Stimulated activated CD4-positive, alpha-beta T cell treated with anti-CD3 and anti-CD28 coated beads, Interleukin-15, amount 100 ng/mL, for 48 hours (primary cell): ENCODE data around the gene PROK2.

Experiments used
- DNase-seq, 2 donors: peaks; one replicate each; pipeline ENCODE4 v3.0.0-alpha.2; 2020; ENCODE audit warnings: low read depth in 2 of 2

PROK2 gene, protein sequence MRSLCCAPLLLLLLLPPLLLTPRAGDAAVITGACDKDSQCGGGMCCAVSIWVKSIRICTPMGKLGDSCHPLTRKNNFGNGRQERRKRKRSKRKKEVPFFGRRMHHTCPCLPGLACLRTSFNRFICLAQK

DNA sequence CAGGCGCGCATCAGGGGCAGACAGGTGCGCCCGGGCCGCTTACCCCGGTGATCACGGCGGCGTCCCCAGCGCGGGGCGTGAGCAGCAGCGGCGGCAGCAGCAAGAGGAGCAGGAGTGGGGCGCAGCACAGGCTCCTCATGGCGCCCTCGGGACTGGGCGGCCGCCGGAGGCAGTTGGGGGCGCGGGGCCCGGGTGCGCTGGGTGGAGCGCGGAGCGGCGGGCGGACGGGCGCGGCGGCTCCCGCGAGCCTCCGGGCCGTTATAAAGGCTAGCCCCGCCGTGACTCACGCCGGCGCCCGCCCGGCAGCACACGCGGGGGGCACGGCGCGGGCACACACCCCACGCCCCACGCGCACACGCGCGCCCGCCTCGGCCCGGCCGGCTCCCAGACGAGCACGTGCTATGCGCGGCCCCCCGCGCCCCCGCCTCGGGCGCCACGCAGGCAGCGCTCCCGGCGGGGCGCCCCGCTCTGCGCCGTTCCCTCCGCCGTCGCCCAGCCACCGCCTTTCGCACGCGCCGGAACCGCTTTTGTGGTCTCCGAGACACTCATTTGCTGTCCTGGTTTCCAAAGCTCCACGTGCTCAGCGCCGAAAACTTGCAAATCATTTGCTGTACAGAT, at the start of gene PROK2:
Gene PROK2 (minus strand): TSS at position 235 of the 618 bp plus-strand sequence. CDS start 96 bp downstream, at position 139.
- DNase-seq: peak; percentile 4 to 16

DNA sequence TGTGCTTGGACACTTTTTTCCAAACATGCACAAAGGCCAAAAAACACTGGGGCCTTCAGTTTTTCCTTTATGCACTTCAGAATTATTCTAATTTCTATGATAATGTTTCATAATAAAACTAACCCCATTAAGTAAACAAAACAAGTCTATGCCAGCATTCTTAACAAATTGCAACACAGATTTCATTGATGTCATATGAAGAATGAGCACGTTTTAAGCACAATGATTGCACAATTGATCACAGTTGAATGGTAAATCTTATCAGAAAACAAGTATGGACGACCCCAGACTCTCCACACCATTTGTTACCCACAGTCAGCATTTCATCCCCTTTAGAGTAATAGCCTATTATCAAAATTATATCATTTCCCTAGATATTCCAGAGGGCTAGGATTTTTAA, 46.7 kb upstream of the PROK2 start:
- no peak for DNase-seq

DNA sequence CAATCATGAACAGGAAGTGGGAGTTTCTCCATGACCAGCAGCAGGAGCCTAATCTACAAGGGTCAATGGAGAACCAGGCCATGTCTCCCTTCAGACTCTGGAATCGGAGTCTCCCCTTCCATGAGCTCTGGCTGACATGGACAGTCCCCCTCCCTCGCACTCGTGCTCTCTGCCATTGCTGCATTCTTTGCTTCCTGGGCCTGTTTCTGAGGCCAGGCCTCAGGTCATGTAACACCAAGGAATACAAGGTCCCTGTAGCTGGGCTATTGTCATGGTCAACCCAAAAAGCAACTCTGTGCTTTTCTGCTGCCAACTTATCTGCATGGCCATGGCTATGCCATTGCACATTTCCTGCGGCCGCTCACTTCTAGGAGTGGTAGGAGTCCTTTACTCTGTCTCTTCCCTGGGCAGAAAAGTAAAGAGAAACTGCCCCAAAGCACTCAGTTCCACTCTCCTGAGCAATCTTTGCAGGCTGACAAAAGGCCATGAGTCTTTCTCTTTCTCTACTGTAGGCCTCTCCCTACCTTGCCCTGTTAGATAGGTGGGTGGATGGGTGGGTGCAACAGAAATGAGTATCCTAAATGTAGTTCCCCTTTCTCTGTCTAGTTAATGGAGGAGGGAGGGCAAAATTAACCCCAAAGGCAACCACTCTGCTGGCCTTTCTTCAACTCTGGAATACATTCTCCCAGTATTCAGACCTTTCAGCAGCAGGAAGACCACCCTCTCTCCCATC, 40.8 kb upstream of the PROK2 start:
- no peak for DNase-seq

DNA sequence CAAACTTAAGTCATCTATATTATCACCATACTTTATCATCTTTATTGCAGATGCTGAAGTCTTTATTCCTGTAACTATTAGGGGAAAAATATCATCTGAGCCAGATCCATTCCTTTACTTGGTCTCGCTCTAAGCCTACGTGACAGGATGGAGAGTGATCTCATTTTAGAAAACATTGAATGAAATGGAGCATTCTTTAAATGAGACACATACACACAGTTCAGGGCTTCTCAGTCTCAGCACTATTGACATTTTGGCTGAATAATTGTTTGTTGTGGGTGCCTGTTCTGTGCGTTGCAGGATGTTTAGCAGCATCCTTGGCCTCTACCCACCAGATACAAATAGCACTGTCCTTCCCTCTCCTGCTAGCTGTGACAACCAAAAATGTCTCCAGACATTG, 36.2 kb upstream of the PROK2 start:
- DNase-seq: no peak

DNA sequence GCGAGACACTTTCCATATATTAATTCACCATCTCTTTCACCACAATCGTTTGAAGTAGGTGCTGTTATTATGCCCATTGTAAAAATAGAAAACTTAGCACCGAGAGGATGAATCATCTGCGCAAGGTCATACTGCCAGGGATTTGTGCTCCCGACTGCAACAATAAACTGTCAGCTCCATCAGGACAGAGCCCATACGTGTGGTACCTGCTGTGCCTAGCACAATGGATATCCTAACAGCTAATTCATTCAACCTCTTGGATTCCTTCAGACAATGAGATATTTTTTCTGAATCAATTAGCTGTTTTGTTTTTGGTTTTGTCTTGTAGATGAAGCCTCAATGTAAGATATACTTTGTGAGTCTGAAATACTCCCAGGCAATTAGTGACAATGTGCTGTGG, 32.3 kb upstream of the PROK2 start:
- DNase-seq: no peak

DNA sequence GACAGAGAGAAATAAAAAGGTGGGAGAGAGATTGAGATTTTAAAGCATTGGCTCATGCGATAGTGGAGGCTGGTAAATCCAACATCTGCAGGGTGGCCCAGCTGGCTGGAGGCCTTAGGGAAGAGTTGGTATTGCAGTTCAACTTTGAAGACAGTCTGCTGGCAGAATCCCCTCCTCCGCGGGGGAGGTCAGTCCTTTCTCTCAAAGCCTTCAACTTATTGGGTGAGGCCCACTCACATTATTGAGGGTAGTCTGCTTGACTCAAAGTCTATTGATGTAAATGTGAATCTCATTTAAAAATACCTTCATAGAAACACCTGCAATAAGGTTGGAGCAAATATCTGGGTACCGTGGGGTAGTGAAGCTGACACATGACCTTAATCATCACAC, 31.8 kb upstream of the PROK2 start:
- no peak for DNase-seq

DNA sequence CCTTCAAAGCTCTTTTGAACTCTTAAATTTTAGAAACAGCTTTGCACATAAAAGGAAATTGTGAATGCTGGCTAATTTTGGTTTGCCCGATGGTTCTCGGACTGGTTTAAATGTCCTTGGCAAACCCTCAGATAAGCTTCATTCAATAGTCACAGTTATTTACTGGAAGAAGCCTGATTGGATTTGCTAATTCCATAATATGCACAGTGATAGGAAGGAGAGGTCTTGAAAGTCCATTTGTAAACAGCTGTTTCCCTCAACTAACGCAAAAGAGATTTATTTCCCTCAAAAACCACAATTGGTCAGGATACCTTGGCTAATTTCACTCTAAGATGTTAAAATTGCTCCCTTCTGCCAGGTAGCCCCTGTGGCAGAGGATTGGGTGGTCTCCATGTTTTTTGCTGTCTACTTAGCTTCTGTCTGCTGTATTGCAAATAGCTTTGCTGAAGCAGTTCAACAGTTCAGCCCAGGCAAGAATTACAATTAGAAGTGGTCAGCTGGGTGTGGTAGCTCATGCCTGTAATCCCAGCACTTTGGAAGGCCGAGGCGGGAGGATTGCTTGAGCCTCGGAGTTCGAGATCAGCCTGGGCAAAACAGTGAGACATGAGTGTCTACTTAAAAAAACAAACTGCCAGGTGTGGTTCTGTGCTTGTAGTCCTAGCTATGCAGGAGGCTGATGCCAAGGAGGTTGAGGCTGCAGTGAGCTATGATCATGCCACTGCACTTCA, 30.6 kb upstream of the PROK2 start:
- no peak for DNase-seq

DNA sequence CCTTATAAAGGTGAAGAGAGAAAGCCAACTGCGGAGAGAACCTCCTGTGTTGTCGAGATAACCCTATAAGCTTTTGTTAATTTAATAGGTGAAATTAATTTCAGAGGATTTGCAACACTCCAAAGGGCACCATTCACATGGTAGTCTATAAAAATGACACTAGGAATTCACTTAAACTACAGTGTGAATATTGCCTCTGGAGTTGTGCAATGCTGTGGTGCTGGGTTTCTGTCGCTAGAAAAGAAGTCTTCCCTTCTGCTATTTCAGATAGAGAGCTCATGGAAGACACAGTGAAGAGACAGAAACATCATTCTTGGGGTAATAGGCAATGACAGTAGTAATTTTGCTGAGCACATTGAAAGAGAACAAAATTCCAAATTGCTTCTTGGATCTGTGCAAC, 28.8 kb upstream of the PROK2 start:
- DNase-seq: no peak

DNA sequence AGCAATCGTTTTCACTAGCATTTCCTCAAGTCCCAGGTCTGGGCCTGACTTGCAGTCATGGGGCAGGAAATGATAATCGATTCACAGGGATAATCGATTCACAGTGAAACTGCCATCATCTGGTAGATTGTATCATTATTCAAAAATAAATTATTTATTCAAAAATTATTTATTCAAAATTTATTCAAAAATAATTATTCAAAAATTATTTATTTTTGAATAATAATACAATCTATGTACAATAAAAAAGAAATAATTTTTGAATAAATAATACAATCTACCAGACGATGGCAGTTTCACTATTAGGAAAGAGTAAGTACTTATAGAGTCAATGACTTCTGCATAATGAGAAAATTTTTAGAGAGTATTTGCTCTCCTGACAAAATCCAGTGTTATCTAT, 28.1 kb upstream of the PROK2 start:
- DNase-seq: no peak

DNA sequence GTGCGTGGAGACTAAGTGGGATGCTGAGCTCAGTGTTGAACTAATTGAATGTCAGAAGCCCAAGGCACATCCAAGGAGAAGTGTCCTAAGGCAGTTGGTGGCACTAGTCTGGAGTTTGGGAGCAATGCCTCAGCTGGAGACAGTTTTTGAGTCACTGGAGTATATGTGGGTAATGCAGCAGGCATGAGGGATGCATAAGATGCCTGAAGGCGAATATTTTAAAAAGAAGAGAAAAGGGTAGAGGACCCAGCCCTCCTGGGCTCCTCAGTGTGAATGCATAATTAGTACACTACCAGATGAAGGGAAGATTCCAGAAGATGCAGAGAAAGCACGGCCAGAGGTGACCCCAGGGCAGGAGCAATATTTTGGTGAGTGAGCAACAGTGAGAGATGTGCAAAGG, 25.1 kb upstream of the PROK2 start:
- no peak for DNase-seq

DNA sequence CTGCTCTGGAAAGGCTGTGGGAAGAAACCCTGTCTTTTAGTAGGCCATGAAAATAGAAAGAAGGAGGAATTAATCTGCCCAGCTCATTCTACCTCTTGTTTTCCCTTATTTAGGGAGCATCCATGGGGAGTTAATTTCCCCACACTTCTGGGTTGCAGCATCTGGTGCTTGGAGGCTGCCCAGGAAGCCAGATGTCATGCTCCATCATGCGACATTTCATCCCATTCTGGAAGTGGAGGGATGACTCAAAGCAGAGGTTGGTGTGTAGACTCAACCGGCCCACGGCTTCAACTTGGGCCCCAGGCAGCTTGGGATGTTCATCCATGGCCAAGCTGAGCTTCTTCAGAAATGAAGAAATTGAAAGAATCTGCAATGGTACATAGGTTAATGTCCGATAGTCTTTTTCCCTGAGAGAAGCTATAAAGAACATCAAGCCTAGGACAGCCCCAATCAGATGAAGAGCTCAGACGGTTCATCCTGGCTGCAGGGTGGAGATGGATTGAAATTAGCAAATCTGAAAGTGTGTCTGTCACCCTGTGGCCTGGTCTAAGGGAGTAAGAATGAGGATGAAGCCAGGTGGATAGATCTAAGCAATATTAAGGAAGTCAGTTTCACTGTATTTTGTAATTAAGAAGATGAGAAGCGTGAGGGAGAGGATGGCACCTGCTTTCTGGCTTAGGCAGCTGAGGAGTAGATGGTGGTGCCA, 24.5 kb upstream of the PROK2 start:
- no peak for DNase-seq

DNA sequence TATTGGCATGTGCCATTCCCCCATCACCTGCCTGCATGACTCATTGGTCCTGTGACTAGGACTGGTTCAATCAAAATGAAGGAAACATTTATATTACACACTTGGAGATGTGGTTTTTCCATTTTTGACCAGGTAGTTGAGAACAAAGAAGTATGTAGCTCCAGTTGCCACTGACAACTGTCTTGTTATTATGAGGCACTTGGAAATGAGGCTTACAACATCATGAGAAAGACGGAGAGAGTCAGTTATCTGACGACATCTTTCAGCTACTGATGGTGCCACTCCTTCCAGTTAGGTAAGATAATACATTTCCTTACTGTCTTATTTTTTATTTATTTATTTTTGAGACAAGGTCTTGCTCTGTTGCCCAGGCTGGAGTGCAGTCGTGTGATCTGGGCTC, 21.8 kb upstream of the PROK2 start:
- DNase-seq: no peak

DNA sequence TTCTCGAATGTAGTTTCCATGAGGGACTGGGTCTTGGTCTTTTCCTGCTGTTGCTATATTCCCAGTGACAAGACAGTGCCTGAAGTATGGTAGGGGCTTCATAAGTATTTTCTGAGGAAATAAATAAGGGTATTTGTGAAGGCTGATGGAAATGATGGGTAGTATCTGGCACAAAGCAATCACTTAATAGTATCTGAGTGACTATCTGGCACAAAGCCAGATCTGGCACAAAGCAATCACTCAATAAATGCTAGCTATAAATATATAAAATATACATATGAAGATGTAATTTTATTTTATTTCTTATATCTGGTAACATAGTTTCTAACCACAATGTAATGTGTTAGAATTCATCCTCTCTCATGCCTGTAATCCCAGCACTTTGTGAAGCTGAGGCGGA, 20.7 kb upstream of the PROK2 start:
- DNase-seq: no peak

DNA sequence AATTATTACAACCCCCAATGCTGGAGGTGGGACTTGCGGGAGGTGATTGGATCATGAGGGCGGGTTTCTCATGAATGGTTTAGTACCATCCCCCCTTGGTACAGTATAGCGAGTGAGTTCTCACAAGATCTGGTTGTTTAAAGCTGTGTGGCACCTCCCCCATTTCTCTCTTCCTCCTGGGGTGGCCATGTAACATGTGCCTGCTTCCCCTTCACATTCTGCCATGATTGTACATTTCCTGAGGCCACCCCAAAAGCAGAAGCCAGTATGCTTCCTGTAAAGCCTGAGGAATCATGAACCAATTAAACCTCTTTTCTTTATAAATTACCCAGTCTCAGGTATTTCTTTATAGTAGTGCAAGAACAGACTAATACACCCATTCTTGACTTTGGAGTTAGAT, 20.3 kb upstream of the PROK2 start:
- DNase-seq: no peak

DNA sequence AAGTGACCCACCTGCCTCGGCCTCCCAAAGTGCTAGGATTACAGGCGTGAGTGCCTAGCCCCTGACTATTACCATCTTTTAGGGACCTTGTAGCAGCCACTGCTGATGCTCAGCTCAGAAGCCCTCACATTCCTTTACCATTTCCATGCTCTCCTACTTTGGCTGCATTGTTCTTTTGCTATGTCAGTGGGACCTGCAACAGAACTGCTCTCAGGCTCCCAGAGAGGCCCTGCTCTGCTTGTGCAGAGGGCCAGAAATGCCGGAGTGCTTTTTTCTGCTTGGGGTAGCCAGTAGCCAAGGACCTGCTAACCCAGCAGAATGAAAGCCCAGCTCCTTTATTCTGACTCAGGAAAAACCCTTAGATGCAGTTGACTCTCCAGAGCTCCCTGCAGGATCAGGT, 18.3 kb upstream of the PROK2 start:
- DNase-seq: no peak

DNA sequence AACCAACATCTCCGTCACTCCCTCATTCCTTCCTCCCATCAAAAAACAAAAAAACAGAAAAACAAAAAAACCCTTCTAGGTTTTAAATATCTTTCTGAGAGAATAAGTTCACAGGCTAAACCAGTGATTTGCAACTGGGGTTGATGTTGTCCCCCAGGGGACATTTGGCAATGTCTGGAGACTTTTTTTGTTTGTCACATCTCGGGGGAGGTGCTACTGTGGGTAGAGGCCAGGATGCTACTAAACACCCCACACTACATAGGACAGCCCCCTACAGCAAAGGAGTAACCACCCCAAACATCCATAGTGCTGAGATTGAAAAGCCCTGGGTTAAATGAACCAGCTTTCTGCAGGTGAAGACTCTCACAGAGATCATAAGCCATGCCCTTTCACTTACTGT, 17.0 kb upstream of the PROK2 start:
- DNase-seq: no peak

DNA sequence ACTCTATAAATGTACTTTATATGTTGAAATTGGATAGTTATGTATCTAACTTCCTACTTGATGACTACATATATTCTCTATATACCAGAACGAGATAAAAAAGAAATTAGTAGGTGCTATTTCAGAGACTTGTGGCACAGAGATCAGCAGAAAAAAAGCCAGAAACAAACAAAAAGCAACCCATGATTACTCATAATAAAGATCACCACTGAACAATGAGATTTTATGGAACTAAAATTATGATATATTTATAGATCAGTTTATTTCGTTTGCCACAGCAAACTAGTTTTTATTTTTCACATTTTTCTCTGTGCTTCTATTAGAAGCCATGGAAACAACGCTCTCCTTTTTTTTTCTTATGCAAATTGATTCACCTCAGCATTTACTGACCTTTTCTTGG, 15.1 kb upstream of the PROK2 start:
- no peak for DNase-seq

DNA sequence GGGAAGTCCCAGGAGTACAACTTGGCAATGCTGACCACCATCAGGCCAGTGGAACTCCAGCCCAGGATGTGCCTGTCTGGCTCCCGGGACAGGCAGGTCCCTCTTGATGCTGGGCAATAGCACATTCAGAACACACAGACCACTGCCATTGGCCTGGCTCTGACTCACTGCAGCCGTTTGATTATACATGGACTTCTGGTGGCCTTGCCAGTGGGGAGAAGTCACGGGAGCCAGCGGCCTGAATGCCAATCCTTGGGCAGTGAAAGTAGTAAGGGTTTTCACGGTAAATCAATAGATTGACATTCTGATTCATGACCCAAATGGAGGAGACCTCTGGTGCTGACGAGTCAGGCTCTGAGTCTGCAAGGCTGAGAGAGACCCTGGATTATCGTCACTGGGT, 12.5 kb upstream of the PROK2 start:
- no peak for DNase-seq

DNA sequence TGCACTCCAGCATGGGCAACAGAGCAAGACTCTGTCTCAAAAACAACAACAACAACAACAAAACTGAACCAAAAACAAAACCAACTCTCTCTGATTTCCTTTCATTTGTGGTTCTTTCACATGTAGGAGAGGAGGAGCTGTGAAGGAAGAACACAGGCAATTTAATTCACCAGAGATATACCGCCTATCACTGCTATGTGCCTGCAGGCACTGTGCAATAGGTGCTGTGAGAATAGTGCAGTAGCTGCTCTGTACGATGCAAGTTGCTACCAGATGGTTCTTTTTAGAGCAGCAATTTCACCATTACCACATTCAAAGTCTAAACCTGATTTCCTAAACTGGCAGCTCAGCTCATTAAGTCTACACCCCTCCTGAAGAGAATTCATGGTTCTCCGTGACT, 11.3 kb upstream of the PROK2 start:
- DNase-seq: no peak

DNA sequence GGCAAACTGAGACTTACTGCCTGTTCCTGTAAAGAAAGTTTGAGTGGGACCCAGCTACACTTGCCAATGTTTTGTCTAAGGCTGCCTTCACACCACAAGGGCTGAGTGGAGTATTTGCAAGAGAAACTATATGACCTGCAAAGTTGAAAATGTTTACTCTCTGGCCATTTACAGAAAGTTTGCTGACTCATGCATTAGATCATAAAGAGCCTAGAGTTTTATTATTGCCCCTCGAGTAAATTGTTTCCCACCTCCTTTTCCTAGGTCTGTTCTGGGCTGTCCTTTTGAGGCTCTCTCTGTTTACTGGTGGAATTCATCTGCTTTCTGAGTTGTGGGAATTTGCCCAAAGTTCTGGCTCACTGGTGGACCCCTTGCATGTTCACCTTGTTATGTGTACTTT, 6.7 kb upstream of the PROK2 start:
- DNase-seq: no peak

DNA sequence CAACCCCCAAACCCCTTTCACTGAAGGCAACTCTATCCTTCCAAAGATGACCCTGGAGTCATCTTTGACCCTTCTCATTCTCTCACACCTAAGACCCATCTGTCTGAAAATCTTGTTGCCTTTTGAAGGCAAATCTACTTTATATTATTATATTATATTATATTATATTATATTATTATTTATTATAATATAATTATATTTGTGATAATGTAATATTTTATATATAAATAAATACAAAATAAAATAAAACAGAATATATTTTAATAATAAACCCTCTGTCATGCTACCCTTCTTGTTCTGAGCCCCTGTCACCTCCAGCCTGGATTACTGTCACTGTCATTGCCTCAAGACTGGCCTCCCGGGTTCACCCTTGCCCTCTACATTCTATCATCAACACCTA, 5.0 kb upstream of the PROK2 start:
- no peak for DNase-seq

DNA sequence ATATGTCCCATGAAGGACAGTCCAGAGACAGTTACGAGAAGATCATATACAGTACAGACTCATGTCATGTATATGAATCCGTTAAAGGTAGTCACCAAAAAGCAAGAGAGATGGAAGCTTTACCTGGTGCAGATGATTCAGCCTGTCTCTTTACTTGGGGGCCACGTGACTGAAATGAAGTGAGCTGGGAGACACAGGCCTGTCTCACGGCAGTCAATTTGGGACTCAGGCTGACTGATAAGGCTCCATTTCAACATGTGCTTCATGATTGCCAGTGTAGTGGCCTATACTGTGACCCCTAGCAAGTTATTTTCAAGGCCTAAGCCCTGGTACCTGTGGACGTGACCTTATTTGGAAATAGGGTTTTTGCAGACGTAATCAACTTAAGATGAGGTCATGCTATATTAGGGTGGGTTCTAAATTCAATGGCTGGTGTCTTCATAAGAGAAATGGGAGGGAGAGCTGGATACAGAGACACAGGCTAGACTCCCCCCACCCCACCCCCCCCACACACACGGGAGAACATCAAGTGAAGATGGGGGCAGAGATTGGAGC, 3.0 kb upstream of the PROK2 start:
- DNase-seq: no peak
